Kidney epithelial cell (primary cell): Measurements from ENCODE around the gene SDK2. TPM values are rescaled to one million over a fixed set of nuclear protein-coding genes. Genes with fewer than 3 reads are reported as not detected.

Experiments used
- DNase-seq: peaks from one replicate; pipeline ENCODE4 v3.0.0-alpha.2; 2010; ENCODE audit warnings: low read depth
- H3K27me3 ChIP-seq: 2 replicates; pipeline ENCODE4 v1.6.0; 2011; ENCODE audit warnings: low read length; ENCODE audit not compliant: control insufficient read depth, insufficient read depth
- H3K36me3 ChIP-seq: 2 replicates; pipeline ENCODE4 v1.5.1; 2011; ENCODE audit warnings: low read length; ENCODE audit not compliant: control insufficient read depth, insufficient read depth
- H3K4me3 ChIP-seq: 2 replicates; pipeline ENCODE4 v1.5.1; 2011; ENCODE audit warnings: low read depth, mild to moderate bottlenecking, control low read depth, low read length
- CTCF ChIP-seq: IDR thresholded peaks from 2 replicates; pipeline ENCODE4 v1.5.1; 2011; ENCODE audit warnings: mild to moderate bottlenecking, moderate library complexity, low read length, control low read depth, inconsistent platforms; ENCODE audit not compliant: insufficient read depth, poor library complexity, severe bottlenecking
- total RNA-seq: library from RNA; depleted of rRNA; stranded (reverse); fragments of >200 nt; gene quantifications from 2 replicates; pipeline ENCODE4 v1.2.3, GENCODE V29; 2015

Gene SDK2
- total RNA-seq, 1 donor from 2014 or later = 1.2 TPM

- no peak for TF ChIP-seq CTCF
- DNase-seq = no peak
- Histone ChIP-seq H3K36me3 (no peaks in the 10 kb centered on the region), H3K27me3 (no peaks in the 10 kb centered on the region), H3K4me3 (no peak overlapping the region)
Measured at GRCh38 chr17:73325527-73325842, 318.8 kb downstream of the SDK2 start.

GRCh38 chr17:73324711-73325526 is 319.3 kb downstream of the SDK2 start:
- no peak for DNase-seq
- TF ChIP-seq CTCF = no peak
- H3K4me3 ChIP-seq = no peak overlapping the region
- H3K27me3 ChIP-seq = no peaks in the 10 kb centered on the region
- no peaks in the 10 kb centered on the region for H3K36me3 ChIP-seq

- Histone ChIP-seq H3K4me3 (no peak overlapping the region), H3K27me3 (no peaks in the 10 kb centered on the region), H3K36me3 (no peaks in the 10 kb centered on the region)
- no peak for TF ChIP-seq CTCF
- DNase-seq = no peak
Measured at GRCh38 chr17:73324160-73324475, 320.1 kb downstream of the SDK2 start.

- Histone ChIP-seq H3K4me3 (no peak overlapping the region), H3K36me3 (no peaks in the 10 kb centered on the region), H3K27me3 (no peaks in the 10 kb centered on the region)
- DNase-seq = no peak
- no peak for TF ChIP-seq CTCF
Measured at GRCh38 chr17:73323409-73324159, 320.7 kb downstream of the SDK2 start.

- no peak for TF ChIP-seq CTCF
- H3K36me3 ChIP-seq = no peaks in the 10 kb centered on the region
- H3K27me3 ChIP-seq = no peaks in the 10 kb centered on the region
- DNase-seq = no peak
- no peak overlapping the region for H3K4me3 ChIP-seq
Measured at GRCh38 chr17:73320601-73321264, 323.5 kb downstream of the SDK2 start.

- Histone ChIP-seq H3K36me3 (no peaks in the 10 kb centered on the region), H3K4me3 (no peak overlapping the region), H3K27me3 (no peaks in the 10 kb centered on the region)
- DNase-seq = no peak
- TF ChIP-seq CTCF = no peak
Measured at GRCh38 chr17:73319766-73320165, 324.5 kb downstream of the SDK2 start.
